ENCODE results near the gene NOXA1. TPM values are rescaled to one million over a fixed set of nuclear protein-coding genes. Genes with fewer than 3 reads are reported as not detected.

NOXA1 gene
- total and polyA plus RNA-seq, 2 of the 8 experiments (the other 6 are each of a cell fraction or from before 2014, with no cell fraction given): 0.34 to 0.91 TPM

- TF ChIP-seq POLR2AphosphoS5 (IDR thresholded peaks at IDR 0.05; ENCODE audit: low read depth, low read length): no peak
Measured at GRCh38 chr9:137462396-137462985, 39.3 kb downstream of the NOXA1 start (continued).
